Measurements from ENCODE around the gene DMXL1.
"Not testable (repeated sequence)": the region's sequence is repeated elsewhere in the genome, so short reads cannot be mapped to it uniquely, and the experiment has no call there.

The DMXL1 gene

GRCh38 chr5:119063579-119064379 is 7.1 kb upstream of the DMXL1 start:
- DNase-seq (ENCODE audit: low spot score), result no peak

GRCh38 chr5:119067450-119067849 is 3.4 kb upstream of the DMXL1 start:
- no peak for DNase-seq (ENCODE audit: low spot score)

- DNase-seq (ENCODE audit: low spot score), result no peak
Measured at GRCh38 chr5:119070578-119070827, 384 bp upstream of the DMXL1 start.

GRCh38 chr5:119071561-119071995 is 691 bp downstream of the DMXL1 start:
- peak; percentile 12 for DNase-seq (ENCODE audit: low spot score)

GRCh38 chr5:119072496-119072895 is 1.6 kb downstream of the DMXL1 start:
- DNase-seq (ENCODE audit: low spot score), result no peak

GRCh38 chr5:119073746-119074337 is 3.0 kb downstream of the DMXL1 start:
- DNase-seq (ENCODE audit: low spot score), result not testable (repeated sequence)

- no peak for DNase-seq (ENCODE audit: low spot score)
Measured at GRCh38 chr5:119074419-119074818, 3.5 kb downstream of the DMXL1 start.

GRCh38 chr5:119075269-119075668 is 4.4 kb downstream of the DMXL1 start:
- DNase-seq (ENCODE audit: low spot score), result not testable (repeated sequence)

- no peak for DNase-seq (ENCODE audit: low spot score)
Measured at GRCh38 chr5:119076080-119076479, 5.2 kb downstream of the DMXL1 start.

- no peak for DNase-seq (ENCODE audit: low spot score)
Measured at GRCh38 chr5:119077444-119077843, 6.6 kb downstream of the DMXL1 start.

- DNase-seq (ENCODE audit: low spot score), result no peak
Measured at GRCh38 chr5:119078071-119078846, 7.4 kb downstream of the DMXL1 start.

GRCh38 chr5:119078861-119079260 is 8.0 kb downstream of the DMXL1 start:
- no peak for DNase-seq (ENCODE audit: low spot score)

GRCh38 chr5:119079318-119079921 is 8.5 kb downstream of the DMXL1 start:
- DNase-seq (ENCODE audit: low spot score), result no peak

GRCh38 chr5:119080936-119081335 is 10.0 kb downstream of the DMXL1 start:
- DNase-seq (ENCODE audit: low spot score), result no peak

GRCh38 chr5:119082691-119083090 is 11.8 kb downstream of the DMXL1 start:
- no peak for DNase-seq (ENCODE audit: low spot score)

- no peak for DNase-seq (ENCODE audit: low spot score)
Measured at GRCh38 chr5:119083679-119084078, 12.8 kb downstream of the DMXL1 start.

GRCh38 chr5:119088438-119088837 is 17.6 kb downstream of the DMXL1 start:
- no peak for DNase-seq (ENCODE audit: low spot score)

- DNase-seq (ENCODE audit: low spot score), result no peak
Measured at GRCh38 chr5:119095611-119096010, 24.7 kb downstream of the DMXL1 start.

GRCh38 chr5:119105971-119106370 is 35.1 kb downstream of the DMXL1 start:
- DNase-seq (ENCODE audit: low spot score), result no peak

- no peak for DNase-seq (ENCODE audit: low spot score)
Measured at GRCh38 chr5:119112151-119112550, 41.3 kb downstream of the DMXL1 start.

GRCh38 chr5:119117237-119117636 is 46.4 kb downstream of the DMXL1 start:
- DNase-seq (ENCODE audit: low spot score), result no peak

GRCh38 chr5:119118000-119118399 is 47.1 kb downstream of the DMXL1 start:
- DNase-seq (ENCODE audit: low spot score), result no peak

- no peak for DNase-seq (ENCODE audit: low spot score)
Measured at GRCh38 chr5:119120893-119121292, 50.0 kb downstream of the DMXL1 start.

Data from AG08396 (cell line).